Pancreas (tissue), 10 donors: Measurements from ENCODE around the gene GNG3. TPM values are rescaled to one million over a fixed set of nuclear protein-coding genes. Genes with fewer than 3 reads are reported as not detected.
A peak's percentile ranks its signal among the peaks of the same experiment; 100 is the strongest.

Experiments used
- ATAC-seq, 4 donors: fragments of 200-7000 bp; cut with Tn5 transposase; one replicate each; pipeline versions ENCODE4 v1.8.0 to v1.9.1; 2020; ENCODE audit warnings: mild to moderate bottlenecking in 4 of 4, moderate library complexity in 4 of 4
- DNase-seq, 6 donors: peaks; one replicate each; pipeline ENCODE4 v3.0.0-alpha.2; 2020
- FAIRE-seq: peaks from 2 replicates; lab custom pipeline; 2012; peaks lifted over from hg19 to GRCh38; lab: Jason Lieb, UNC
- H3K27ac ChIP-seq, 4 donors: fragments of 200-600 bp; sonication (generic); 1 replicate in 3 of 4; 2 replicates in 1 of 4; pipeline versions ENCODE4 v1.5.0 to v1.8.0; 2020
- H3K27me3 ChIP-seq, 4 donors: fragments of 200-600 bp; one replicate each; pipeline ENCODE4 v1.8.0; 2021
- H3K36me3 ChIP-seq, 3 donors: fragments of 200-600 bp; sonication (generic) in 1 of 3; one replicate each; pipeline versions ENCODE4 v1.5.0 to v1.8.0; 2020 to 2021
- H3K4me1 ChIP-seq, 3 donors: fragments of 200-600 bp; one replicate each; pipeline ENCODE4 v1.8.0; 2021
- H3K4me3 ChIP-seq, 4 donors: fragments of 200-600 bp; sonication (generic) in 2 of 4; one replicate each; pipeline versions ENCODE4 v1.5.0 to v1.8.0; 2020 to 2021
- H3K9me3 ChIP-seq, 4 donors: fragments of 200-600 bp; one replicate each; pipeline ENCODE4 v1.8.0; 2021
- CTCF ChIP-seq, 4 donors: fragments of 200-600 bp; sonication (generic) in 3 of 4; IDR thresholded peaks; one replicate each; pipeline versions ENCODE4 v1.5.0 to v1.8.0; 2021; ENCODE audit warnings: antibody characterized with exemption in 4 of 4
- WGBS, 2 donors: extraction: QIAGEN DNeasy Blood & Tissue Kit; methylation state at CpG; one replicate each; pipeline ENCODE4 v1.1.7; 2013; 5-methylcytosine and 5-hydroxymethylcytosine counted together
- intact Hi-C, 3 donors: fragments of 100-400 bp; cut with DNase I; formaldehyde crosslinking; loops; one replicate each; pipeline versions ENCODE4 v1.11.1 to v1.14.2; 2022
- polyA plus RNA-seq, 2 donors: library from polyadenylated mRNA; stranded (reverse); fragments of 200-250 nt; gene quantifications; one replicate each; pipeline ENCODE4 v1.2.3, GENCODE V29; 2013
- total RNA-seq, 6 donors: library from RNA; stranded (reverse); fragmentation: NEBNext Ultra II Directional in 4 of 6; extraction: Animal tissue kit (Norgen Biotek cat#: 25700) in 4 of 6; gene quantifications; one replicate each; pipeline versions ENCODE4 v1.2.1 to v1.2.4, GENCODE V29; 2021 to 2023
- donor health status: healthy with polysubstance abuse.
- donor health status: DM: no; HTN: no; CAD: no; lungs with moderate emphysema.
- donor health status: DM: no; HTN: no; CAD: no.
- donor health status: control.
- donor health status: control.
- donor health status: Bipolar disorder and iron deficiency.
- donor health status: DM: yes; HTN: yes; CAD: no.
- donor health status: DM: no; HTN: no; CAD: no.
- donor health status: DM: no; HTN: no; CAD: no.
- donor health status: DM: yes; HTN: yes; CAD: no.

Gene GNG3
- total and polyA plus RNA-seq, 8 donors = 0.19 to 0.37 (median 0.26) TPM; not detected in 5

GRCh38 chr11:62677714-62678113 is 29.8 kb upstream of the GNG3 start:
- Histone ChIP-seq H3K36me3 (peaks cover 0 to 4% (median 0%) of the 10 kb centered on the region in 3 donors), H3K4me1 (peaks cover 9 to 21% (median 20%) of the 10 kb centered on the region in 3 donors), H3K27ac (no peak overlapping the region), H3K9me3 (no peaks in the 10 kb centered on the region), H3K4me3 (peak overlapping the region in 2 of 4 donors; percentile 94 to 97), H3K27me3 (no peaks in the 10 kb centered on the region)
- FAIRE-seq = no peak
- WGBS, 2 donors = 64 to 72% methylated on average over 15 of the region's 15 CpGs
- intact Hi-C loops = no loop called here
- TF ChIP-seq CTCF (IDR thresholded peaks at IDR 0.05) = no peak
- no peak for DNase-seq
- no peak for ATAC-seq

GRCh38 chr11:62678433-62678769 is 29.1 kb upstream of the GNG3 start:
- H3K36me3 ChIP-seq = peaks cover 0 to 4% (median 0%) of the 10 kb centered on the region in 3 donors
- H3K4me3 ChIP-seq = peak overlapping the region; percentile 68 to 98 (median 96)
- ATAC-seq (peak in 1 of 4 donors; percentile 5), FAIRE-seq (no peak), DNase-seq (no peak)
- TF ChIP-seq CTCF (IDR thresholded peaks at IDR 0.05) = no peak
- peak overlapping the region; percentile 40 to 87 (median 74) for H3K27ac ChIP-seq
- WGBS, 2 donors = 1% methylated on average over 16 of the region's 16 CpGs
- peaks cover 2 to 14% (median 13%) of the 10 kb centered on the region in 3 donors for H3K4me1 ChIP-seq
- no peaks in the 10 kb centered on the region for H3K9me3 ChIP-seq
- intact Hi-C loops = no loop called here
- H3K27me3 ChIP-seq = no peaks in the 10 kb centered on the region

GRCh38 chr11:62678770-62679696 is 28.4 kb upstream of the GNG3 start, which contains the start of gene UBXN1:
TSS of gene UBXN1 (minus strand) at chr11:62679073. CDS start at chr11:62678923, 150 bp downstream.
- DNase-seq = peak; percentile 79 to 91 (median 84)
- WGBS, 2 donors = 5 to 7% methylated on average over 55 of the region's 55 CpGs
- Histone ChIP-seq H3K9me3 (no peaks in the 10 kb centered on the region), H3K27me3 (no peaks in the 10 kb centered on the region), H3K27ac (peak within 1 kb of the TSS; percentile 40 to 87 (median 74)), H3K36me3 (peaks cover 0 to 4% (median 0%) of the 10 kb centered on the region in 3 donors), H3K4me1 (peaks cover 0 to 13% (median 12%) of the 10 kb centered on the region in 3 donors), H3K4me3 (peak within 1 kb of the TSS; percentile 68 to 98 (median 96))
- peak; percentile 86 to 92 (median 90) for ATAC-seq
- TF ChIP-seq CTCF (IDR thresholded peaks at IDR 0.05) = no peak
- no peak for FAIRE-seq
- intact Hi-C loops = no loop called here

GRCh38 chr11:62680825-62681240 is 26.6 kb upstream of the GNG3 start:
- no peak overlapping the region for H3K4me3 ChIP-seq
- no peaks in the 10 kb centered on the region for H3K27me3 ChIP-seq
- intact Hi-C loops = no loop called here
- peaks cover 0 to 13% (median 12%) of the 10 kb centered on the region in 3 donors for H3K4me1 ChIP-seq
- FAIRE-seq (no peak), ATAC-seq (peak; percentile 46 to 85 (median 80)), DNase-seq (peak in 2 of 6 donors; percentile 49 to 50)
- peaks cover 0 to 4% (median 0%) of the 10 kb centered on the region in 3 donors for H3K36me3 ChIP-seq
- TF ChIP-seq CTCF (IDR thresholded peaks at IDR 0.05) = peak in 3 of 4 donors; percentile 9 to 35 (median 17)
- WGBS, 2 donors = 26 to 33% methylated on average over 4 of the region's 4 CpGs
- no peak overlapping the region for H3K27ac ChIP-seq
- no peaks in the 10 kb centered on the region for H3K9me3 ChIP-seq
